ENCODE results near the gene NUP93.
"Not testable (repeated sequence)": the region's sequence is repeated elsewhere in the genome, so short reads cannot be mapped to it uniquely, and the experiment has no call there.

The NUP93 gene

GRCh38 chr16:56801762-56802161 lies 71.8 kb downstream of the NUP93 start:
- Histone ChIP-seq H3K4me1 (ENCODE audit: insufficient read depth, low read length) (no peaks in the 10 kb centered on the region), H3K9me3 (ENCODE audit: insufficient read depth, low read length, severe bottlenecking) (no peaks in the 10 kb centered on the region), H4K20me1 (ENCODE audit: insufficient read depth, low read length) (no peaks in the 10 kb centered on the region; the same call in 1 of the 2 replicates), H3K79me2 (ENCODE audit: insufficient read depth, low read length) (peaks cover 9% of the 10 kb centered on the region; the same call in 1 of the 2 replicates), H3K36me3 (ENCODE audit: insufficient read depth, low read length) (peaks cover 50% of the 10 kb centered on the region), H3K4me3 (ENCODE audit: low read depth in 1 of 2, low read length in 2 of 2) (no peak overlapping the region), H3K4me2 (ENCODE audit: insufficient read depth, low read length) (no peak overlapping the region), H3K27me3 (ENCODE audit: insufficient read depth, low read length, poor library complexity) (no peaks in the 10 kb centered on the region), H2AFZ (ENCODE audit: low read depth, low read length) (no peak overlapping the region), H3K9ac (ENCODE audit: low read depth, low read length) (no peak overlapping the region), H3K27ac (ENCODE audit: low read length) (no peak overlapping the region)
- DNase-seq = no peak
- TF ChIP-seq, protein P1, sequence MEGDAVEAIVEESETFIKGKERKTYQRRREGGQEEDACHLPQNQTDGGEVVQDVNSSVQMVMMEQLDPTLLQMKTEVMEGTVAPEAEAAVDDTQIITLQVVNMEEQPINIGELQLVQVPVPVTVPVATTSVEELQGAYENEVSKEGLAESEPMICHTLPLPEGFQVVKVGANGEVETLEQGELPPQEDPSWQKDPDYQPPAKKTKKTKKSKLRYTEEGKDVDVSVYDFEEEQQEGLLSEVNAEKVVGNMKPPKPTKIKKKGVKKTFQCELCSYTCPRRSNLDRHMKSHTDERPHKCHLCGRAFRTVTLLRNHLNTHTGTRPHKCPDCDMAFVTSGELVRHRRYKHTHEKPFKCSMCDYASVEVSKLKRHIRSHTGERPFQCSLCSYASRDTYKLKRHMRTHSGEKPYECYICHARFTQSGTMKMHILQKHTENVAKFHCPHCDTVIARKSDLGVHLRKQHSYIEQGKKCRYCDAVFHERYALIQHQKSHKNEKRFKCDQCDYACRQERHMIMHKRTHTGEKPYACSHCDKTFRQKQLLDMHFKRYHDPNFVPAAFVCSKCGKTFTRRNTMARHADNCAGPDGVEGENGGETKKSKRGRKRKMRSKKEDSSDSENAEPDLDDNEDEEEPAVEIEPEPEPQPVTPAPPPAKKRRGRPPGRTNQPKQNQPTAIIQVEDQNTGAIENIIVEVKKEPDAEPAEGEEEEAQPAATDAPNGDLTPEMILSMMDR (IDR thresholded peaks at IDR 0.05; ENCODE audit: borderline replicate concordance, extremely low read depth, low read length, poor library complexity, severe bottlenecking) = no peak
- no peak for TF ChIP-seq EZH2 (IDR thresholded peaks at IDR 0.05; ENCODE audit: borderline replicate concordance, low read depth, low read length, severe bottlenecking)
- no peak for ATAC-seq (ENCODE audit: insufficient read depth, low read depth)

- Histone ChIP-seq H3K9ac (ENCODE audit: low read depth, low read length) (no peak overlapping the region), H3K27me3 (ENCODE audit: insufficient read depth, low read length, poor library complexity) (no peaks in the 10 kb centered on the region), H3K27ac (ENCODE audit: low read length) (no peak overlapping the region), H4K20me1 (ENCODE audit: insufficient read depth, low read length) (no peaks in the 10 kb centered on the region), H3K79me2 (ENCODE audit: insufficient read depth, low read length) (peaks cover 7% of the 10 kb centered on the region; the same call in 1 of the 2 replicates), H3K9me3 (ENCODE audit: insufficient read depth, low read length, severe bottlenecking) (no peaks in the 10 kb centered on the region), H2AFZ (ENCODE audit: low read depth, low read length) (no peak overlapping the region), H3K4me3 (ENCODE audit: low read depth in 1 of 2, low read length in 2 of 2) (no peak overlapping the region), H3K4me2 (ENCODE audit: insufficient read depth, low read length) (no peak overlapping the region), H3K36me3 (ENCODE audit: insufficient read depth, low read length) (peaks cover 51% of the 10 kb centered on the region), H3K4me1 (ENCODE audit: insufficient read depth, low read length) (no peaks in the 10 kb centered on the region)
- DNase-seq (no peak), ATAC-seq (ENCODE audit: insufficient read depth, low read depth) (no peak)
- TF ChIP-seq, protein P1 (IDR thresholded peaks at IDR 0.05; ENCODE audit: borderline replicate concordance, extremely low read depth, low read length, poor library complexity, severe bottlenecking) = no peak
- TF ChIP-seq EZH2 (IDR thresholded peaks at IDR 0.05; ENCODE audit: borderline replicate concordance, low read depth, low read length, severe bottlenecking) = no peak
Observed at GRCh38 chr16:56807011-56807675, 77.2 kb downstream of the NUP93 start.

DNA sequence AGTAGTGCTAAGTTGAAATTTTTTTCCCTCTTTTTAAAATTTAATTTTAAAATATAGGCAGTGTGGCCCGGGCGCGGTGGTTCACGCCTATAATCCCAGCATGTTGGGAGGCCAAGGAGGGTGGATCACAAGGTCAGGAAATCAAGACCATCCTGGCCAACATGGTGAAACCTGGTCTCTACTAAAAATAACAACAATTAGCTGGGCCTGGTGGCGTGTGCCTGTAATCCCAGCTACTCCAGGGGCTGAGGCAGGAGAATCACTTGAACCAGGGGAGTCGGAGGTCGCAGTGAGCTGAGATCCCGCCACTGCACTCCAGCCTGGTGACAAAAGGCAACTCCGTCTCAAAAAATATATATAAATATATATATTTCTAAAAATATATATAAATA lies 77.7 kb downstream of the NUP93 start:
- H3K27me3 ChIP-seq (ENCODE audit: insufficient read depth, low read length, poor library complexity); H3K79me2 ChIP-seq (ENCODE audit: insufficient read depth, low read length); H3K4me3 ChIP-seq (ENCODE audit: low read depth in 1 of 2, low read length in 2 of 2); H3K9ac ChIP-seq (ENCODE audit: low read depth, low read length); H3K4me2 ChIP-seq (ENCODE audit: insufficient read depth, low read length); H2AFZ ChIP-seq (ENCODE audit: low read depth, low read length); H4K20me1 ChIP-seq (ENCODE audit: insufficient read depth, low read length); DNase-seq; H3K9me3 ChIP-seq (ENCODE audit: insufficient read depth, low read length, severe bottlenecking); H3K4me1 ChIP-seq (ENCODE audit: insufficient read depth, low read length); ATAC-seq (ENCODE audit: insufficient read depth, low read depth); H3K27ac ChIP-seq (ENCODE audit: low read length): not testable (repeated sequence)
- H3K36me3 ChIP-seq (ENCODE audit: insufficient read depth, low read length) = peaks cover 50% of the 10 kb centered on the region

DNA sequence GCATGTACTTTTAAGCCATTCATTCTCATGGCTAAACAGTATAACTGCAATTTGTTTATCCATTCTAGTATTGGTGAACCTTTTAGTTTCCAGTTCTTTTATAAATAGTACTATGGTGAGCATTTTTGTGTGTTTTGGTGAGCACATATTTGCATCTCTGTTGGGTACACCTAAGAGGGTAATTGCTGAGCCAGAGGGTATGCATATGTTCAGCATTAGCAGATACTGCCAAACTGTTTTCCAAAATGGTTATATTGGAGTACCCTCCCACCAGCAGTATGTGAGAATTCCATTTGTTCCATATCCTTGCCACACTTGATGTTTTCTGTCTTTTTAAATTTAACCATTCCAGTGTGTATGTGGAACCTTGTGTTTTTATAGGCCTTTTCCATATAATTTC lies 81.0 kb downstream of the NUP93 start:
- no peaks in the 10 kb centered on the region for H4K20me1 ChIP-seq (ENCODE audit: insufficient read depth, low read length)
- ATAC-seq (ENCODE audit: insufficient read depth, low read depth) (no peak), DNase-seq (no peak)
- peaks cover 36% of the 10 kb centered on the region for H3K36me3 ChIP-seq (ENCODE audit: insufficient read depth, low read length)
- no peak overlapping the region for H2AFZ ChIP-seq (ENCODE audit: low read depth, low read length)
- 0 out of 2 replicates have a peak, but pooled peaks cover 3% of the 10 kb centered on the region for H3K79me2 ChIP-seq (ENCODE audit: insufficient read depth, low read length)
- H3K27ac ChIP-seq (ENCODE audit: low read length) = no peak overlapping the region
- H3K4me3 ChIP-seq (ENCODE audit: low read depth in 1 of 2, low read length in 2 of 2) = no peak overlapping the region
- no peaks in the 10 kb centered on the region for H3K27me3 ChIP-seq (ENCODE audit: insufficient read depth, low read length, poor library complexity)
- H3K9me3 ChIP-seq (ENCODE audit: insufficient read depth, low read length, severe bottlenecking) = no peaks in the 10 kb centered on the region
- no peaks in the 10 kb centered on the region for H3K4me1 ChIP-seq (ENCODE audit: insufficient read depth, low read length)
- H3K9ac ChIP-seq (ENCODE audit: low read depth, low read length) = no peak overlapping the region
- H3K4me2 ChIP-seq (ENCODE audit: insufficient read depth, low read length) = no peak overlapping the region
- no peak for TF ChIP-seq EZH2 (IDR thresholded peaks at IDR 0.05; ENCODE audit: borderline replicate concordance, low read depth, low read length, severe bottlenecking)
- TF ChIP-seq, protein P1 (IDR thresholded peaks at IDR 0.05; ENCODE audit: borderline replicate concordance, extremely low read depth, low read length, poor library complexity, severe bottlenecking) = no peak

DNA sequence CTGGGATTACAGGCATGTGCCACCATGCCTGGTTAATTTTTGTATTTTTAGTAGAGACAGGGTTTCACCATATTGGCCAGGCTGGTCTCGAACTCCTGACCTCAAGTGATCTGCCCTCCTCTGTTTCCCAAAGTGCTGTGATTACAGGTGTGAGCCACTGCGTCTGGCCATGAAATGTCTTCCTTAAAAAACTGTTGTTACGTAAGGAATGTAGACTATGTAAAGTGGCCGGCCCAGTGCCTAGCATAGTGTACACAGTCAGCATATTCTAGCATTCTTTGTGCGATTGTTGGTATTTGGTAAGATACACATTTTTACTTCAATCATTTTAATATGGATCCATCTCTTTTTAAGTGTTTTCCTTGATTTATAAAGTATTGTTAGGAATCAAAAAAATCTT lies 81.7 kb downstream of the NUP93 start:
- H3K79me2 ChIP-seq (ENCODE audit: insufficient read depth, low read length); H2AFZ ChIP-seq (ENCODE audit: low read depth, low read length); H3K27ac ChIP-seq (ENCODE audit: low read length); H3K4me3 ChIP-seq (ENCODE audit: low read depth in 1 of 2, low read length in 2 of 2); H3K9ac ChIP-seq (ENCODE audit: low read depth, low read length); H3K4me2 ChIP-seq (ENCODE audit: insufficient read depth, low read length); DNase-seq; H3K27me3 ChIP-seq (ENCODE audit: insufficient read depth, low read length, poor library complexity); H4K20me1 ChIP-seq (ENCODE audit: insufficient read depth, low read length); H3K9me3 ChIP-seq (ENCODE audit: insufficient read depth, low read length, severe bottlenecking); ATAC-seq (ENCODE audit: insufficient read depth, low read depth); H3K4me1 ChIP-seq (ENCODE audit: insufficient read depth, low read length): not testable (repeated sequence)
- peaks cover 30% of the 10 kb centered on the region for H3K36me3 ChIP-seq (ENCODE audit: insufficient read depth, low read length)

Data from DND-41 (cell line).